GM12875 (cell line): ENCODE data around the gene SF3A1.

Source experiments
- H3K4me3 ChIP-seq: one replicate; pipeline ENCODE4 v1.5.1; 2011; ENCODE audit warnings: low read depth, low read length, control low read depth
- CTCF ChIP-seq: IDR thresholded peaks from 2 replicates; pipeline ENCODE4 v1.5.1; 2011; ENCODE audit warnings: low read depth, mild to moderate bottlenecking, control low read depth, inconsistent platforms, low read length, moderate library complexity, borderline replicate concordance; ENCODE audit not compliant: insufficient read depth

Gene SF3A1

GRCh38 chr22:30335236-30335635 lies 21.5 kb downstream of the SF3A1 start:
- H3K4me3 ChIP-seq = no peak overlapping the region
- no peak for TF ChIP-seq CTCF

GRCh38 chr22:30334646-30335045 lies 22.0 kb downstream of the SF3A1 start:
- TF ChIP-seq CTCF = no peak

GRCh38 chr22:30333707-30334087 lies 23.0 kb downstream of the SF3A1 start:
- no peak for TF ChIP-seq CTCF
- H3K4me3 ChIP-seq = no peak overlapping the region

More at GRCh38 chr22:30334646-30335045, 22.0 kb downstream of the SF3A1 start:
- H3K4me3 ChIP-seq = no peak overlapping the region

GRCh38 chr22:30332994-30333706 lies 23.5 kb downstream of the SF3A1 start:
- H3K4me3 ChIP-seq = no peak overlapping the region
- no peak for TF ChIP-seq CTCF

- TF ChIP-seq CTCF = no peak
- no peak overlapping the region for H3K4me3 ChIP-seq
These were observed 24.1 kb downstream of the SF3A1 start for GRCh38 chr22:30332551-30332950.

- no peak overlapping the region for H3K4me3 ChIP-seq
- TF ChIP-seq CTCF = no peak
These were observed 28.1 kb downstream of the SF3A1 start for GRCh38 chr22:30328466-30329049.

- no peak overlapping the region for H3K4me3 ChIP-seq
- TF ChIP-seq CTCF = no peak
These were observed 28.8 kb downstream of the SF3A1 start for GRCh38 chr22:30327864-30328345.
